HG03439 (cell line): ENCODE measurements around the gene AACS.

Experiments used
- ATAC-seq: cut with Tn5 transposase; IDR thresholded peaks from one replicate; pipeline ENCODE4 v1.9.1; 2021; ENCODE audit warnings: mild to moderate bottlenecking, moderate library complexity; ENCODE audit not compliant: unreplicated experiment

Gene AACS

GRCh38 chr12:125148316-125148715 lies 83.1 kb downstream of the AACS start:
- ATAC-seq, result no peak

- ATAC-seq, result peak; percentile 96
Measured at GRCh38 chr12:125149160-125150108, 84.2 kb downstream of the AACS start.

GRCh38 chr12:125151284-125151683 lies 86.0 kb downstream of the AACS start:
- ATAC-seq, result no peak

GRCh38 chr12:125152463-125152862 lies 87.2 kb downstream of the AACS start:
- no peak for ATAC-seq

- no peak for ATAC-seq
Measured at GRCh38 chr12:125155366-125155765, 90.1 kb downstream of the AACS start.

- ATAC-seq, result no peak
Measured at GRCh38 chr12:125157177-125157576, 91.9 kb downstream of the AACS start.

- ATAC-seq, result no peak
Measured at GRCh38 chr12:125159702-125160101, 94.5 kb downstream of the AACS start.

GRCh38 chr12:125160281-125160955 lies 95.2 kb downstream of the AACS start:
- ATAC-seq, result no peak

GRCh38 chr12:125161712-125162022 lies 96.4 kb downstream of the AACS start:
- no peak for ATAC-seq

GRCh38 chr12:125162489-125163028 lies 97.3 kb downstream of the AACS start:
- no peak for ATAC-seq

- ATAC-seq, result no peak
Measured at GRCh38 chr12:125163148-125163547, 97.9 kb downstream of the AACS start.

GRCh38 chr12:125164541-125164940 lies 99.3 kb downstream of the AACS start:
- no peak for ATAC-seq

- no peak for ATAC-seq
Measured at GRCh38 chr12:125166041-125166440, 100.8 kb downstream of the AACS start.

- no peak for ATAC-seq
Measured at GRCh38 chr12:125167658-125168057, 102.4 kb downstream of the AACS start.

GRCh38 chr12:125169451-125169850 lies 104.2 kb downstream of the AACS start:
- no peak for ATAC-seq

- no peak for ATAC-seq
Measured at GRCh38 chr12:125169870-125170269, 104.6 kb downstream of the AACS start.

GRCh38 chr12:125171267-125171666 lies 106.0 kb downstream of the AACS start:
- no peak for ATAC-seq

GRCh38 chr12:125172231-125172850 lies 107.1 kb downstream of the AACS start:
- no peak for ATAC-seq

- no peak for ATAC-seq
Measured at GRCh38 chr12:125175576-125175975, 110.3 kb downstream of the AACS start.

GRCh38 chr12:125178222-125178621 lies 113.0 kb downstream of the AACS start:
- no peak for ATAC-seq

- ATAC-seq, result no peak
Measured at GRCh38 chr12:125180144-125180543, 114.9 kb downstream of the AACS start.

- no peak for ATAC-seq
Measured at GRCh38 chr12:125181107-125181506, 115.9 kb downstream of the AACS start.
